Subcutaneous abdominal adipose tissue (tissue), 5 donors: ENCODE results near the gene CYP1A1.
A peak's percentile ranks its signal among the peaks of the same experiment; 100 is the strongest.
"Not testable (repeated sequence)": the region's sequence is repeated elsewhere in the genome, so short reads cannot be mapped to it uniquely, and the experiment has no call there.

ENCODE experiments used
- H3K27ac ChIP-seq: one replicate; pipeline ENCODE4 v1.7.0; 2013; ENCODE audit warnings: low read depth, mild to moderate bottlenecking, inconsistent platforms, low read length, moderate library complexity
- H3K27me3 ChIP-seq, 5 donors: one replicate each; pipeline ENCODE4 v1.7.0; 2013; ENCODE audit warnings: low read length in 5 of 5, inconsistent platforms in 1 of 5; ENCODE audit not compliant: control insufficient read depth in 5 of 5, insufficient read depth in 4 of 5
- H3K36me3 ChIP-seq, 5 donors: one replicate each; pipeline ENCODE4 v1.7.0; 2013; ENCODE audit warnings: low read length in 5 of 5; ENCODE audit not compliant: control insufficient read depth in 5 of 5, insufficient read depth in 5 of 5
- H3K4me1 ChIP-seq, 5 donors: one replicate each; pipeline ENCODE4 v1.7.0; 2013; ENCODE audit warnings: low read length in 5 of 5, mild to moderate bottlenecking in 3 of 5, moderate library complexity in 1 of 5; ENCODE audit not compliant: control insufficient read depth in 5 of 5, insufficient read depth in 5 of 5
- H3K4me3 ChIP-seq, 5 donors: one replicate each; pipeline ENCODE4 v1.7.0; 2013; ENCODE audit warnings: low read length in 5 of 5, low read depth in 1 of 5
- H3K9ac ChIP-seq, 5 donors: one replicate each; pipeline ENCODE4 v1.7.0; 2013; ENCODE audit warnings: low read length in 5 of 5, mild to moderate bottlenecking in 4 of 5, moderate library complexity in 3 of 5
- H3K9me3 ChIP-seq, 5 donors: one replicate each; pipeline ENCODE4 v1.7.0; 2013; ENCODE audit warnings: low read length in 5 of 5; ENCODE audit not compliant: control insufficient read depth in 5 of 5
- donor health status: healthy.
- donor health status: healthy.
- donor health status: healthy.
- donor health status: healthy.
- donor health status: healthy.

CYP1A1 gene

DNA sequence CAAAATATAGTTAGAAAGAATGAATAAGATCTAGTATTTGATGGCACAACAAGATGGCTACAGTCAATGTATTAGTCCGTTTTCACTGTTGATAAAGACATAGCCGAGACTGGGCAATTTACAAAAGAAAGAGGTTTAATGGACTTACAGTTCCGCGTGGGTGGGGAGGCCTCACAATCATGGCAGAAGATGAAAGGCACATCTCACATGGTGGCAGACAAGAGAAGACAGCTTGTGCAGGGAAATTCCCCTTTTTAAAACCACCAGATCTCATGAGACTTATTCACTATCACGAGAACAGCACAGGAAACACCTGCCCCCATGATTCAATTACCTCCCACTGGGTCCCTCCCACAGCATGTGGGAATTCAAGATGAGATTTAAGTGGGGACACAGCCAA, 12.9 kb upstream of the CYP1A1 start:
- not testable (repeated sequence) for H3K4me3 ChIP-seq, H3K9ac ChIP-seq, H3K27ac ChIP-seq, H3K9me3 ChIP-seq, H3K4me1 ChIP-seq, H3K27me3 ChIP-seq, H3K36me3 ChIP-seq

DNA sequence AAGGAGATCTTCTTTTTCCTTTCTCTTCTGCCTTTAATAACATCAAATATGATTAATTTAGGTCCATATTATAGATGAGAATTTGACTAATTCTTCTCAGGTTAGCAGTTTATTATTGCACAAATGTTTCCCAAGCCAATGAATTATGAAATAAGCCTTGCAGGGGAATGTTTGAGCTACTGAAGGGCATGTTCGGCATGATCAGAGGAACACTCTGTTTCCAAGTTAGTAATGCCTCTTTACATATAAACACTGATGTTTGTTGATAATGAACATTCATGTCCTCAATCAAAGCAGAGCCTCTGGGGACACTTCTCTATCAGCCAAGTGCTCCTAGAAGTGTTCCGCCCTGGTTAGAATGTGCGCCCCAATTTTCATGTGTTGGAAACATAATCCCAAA, 10.0 kb upstream of the CYP1A1 start:
- no peak overlapping the region for H3K27ac ChIP-seq
- H3K9me3 ChIP-seq = no peaks in the 10 kb centered on the region
- H3K27me3 ChIP-seq = peaks cover 14 to 27% (median 19%) of the 10 kb centered on the region in 5 donors
- H3K4me3 ChIP-seq = no peak overlapping the region
- no peaks in the 10 kb centered on the region for H3K36me3 ChIP-seq
- H3K4me1 ChIP-seq = no peaks in the 10 kb centered on the region
- no peak overlapping the region for H3K9ac ChIP-seq

DNA sequence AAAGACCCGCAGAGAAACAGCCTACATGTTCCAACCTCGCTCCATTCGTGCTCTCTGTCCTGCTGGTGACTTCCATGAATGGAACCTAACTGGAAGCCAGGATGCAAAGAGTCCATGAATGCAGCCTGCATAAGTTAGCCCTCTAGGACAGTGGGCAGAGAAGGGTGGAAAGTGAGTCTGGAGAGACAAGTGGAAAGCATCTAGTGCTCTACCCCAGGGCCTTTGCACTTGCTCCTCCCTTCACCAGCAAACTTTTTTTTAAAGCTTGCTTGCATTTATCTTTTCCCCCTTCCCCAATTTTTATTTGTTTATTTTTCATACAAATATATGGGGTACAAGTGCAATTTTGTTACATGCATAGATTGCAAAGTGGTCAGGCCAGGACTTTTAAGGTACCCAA, 7.9 kb upstream of the CYP1A1 start:
- no peak overlapping the region for H3K4me3 ChIP-seq
- no peak overlapping the region for H3K27ac ChIP-seq
- no peaks in the 10 kb centered on the region for H3K36me3 ChIP-seq
- no peak overlapping the region for H3K9ac ChIP-seq
- H3K9me3 ChIP-seq = no peaks in the 10 kb centered on the region
- H3K4me1 ChIP-seq = no peaks in the 10 kb centered on the region
- H3K27me3 ChIP-seq = peaks cover 14 to 32% (median 22%) of the 10 kb centered on the region in 5 donors

DNA sequence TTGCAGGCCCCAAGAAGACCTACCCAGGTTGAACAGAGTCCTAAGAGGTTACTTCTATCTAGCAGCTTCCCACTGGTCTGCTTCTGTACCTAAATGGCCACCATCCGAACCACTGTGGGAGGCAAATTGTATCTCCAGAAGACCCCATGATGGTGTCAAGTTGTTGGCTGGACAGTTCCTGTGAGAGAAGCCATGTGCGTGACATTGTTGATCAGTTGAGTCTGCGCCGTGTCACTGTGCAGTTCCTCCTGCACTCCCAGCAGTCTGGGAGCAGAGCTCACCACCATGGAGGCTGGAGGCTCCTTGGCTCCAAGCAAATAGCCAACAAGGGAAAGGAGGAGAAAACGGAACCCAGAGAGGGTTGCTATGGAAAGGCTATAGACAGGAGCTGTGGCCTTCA, 7.5 kb upstream of the CYP1A1 start:
- H3K36me3 ChIP-seq = no peaks in the 10 kb centered on the region
- H3K4me1 ChIP-seq = no peaks in the 10 kb centered on the region
- no peak overlapping the region for H3K4me3 ChIP-seq
- no peak overlapping the region for H3K27ac ChIP-seq
- no peak overlapping the region for H3K9ac ChIP-seq
- H3K9me3 ChIP-seq = no peaks in the 10 kb centered on the region
- H3K27me3 ChIP-seq = peaks cover 16 to 35% (median 25%) of the 10 kb centered on the region in 5 donors

DNA sequence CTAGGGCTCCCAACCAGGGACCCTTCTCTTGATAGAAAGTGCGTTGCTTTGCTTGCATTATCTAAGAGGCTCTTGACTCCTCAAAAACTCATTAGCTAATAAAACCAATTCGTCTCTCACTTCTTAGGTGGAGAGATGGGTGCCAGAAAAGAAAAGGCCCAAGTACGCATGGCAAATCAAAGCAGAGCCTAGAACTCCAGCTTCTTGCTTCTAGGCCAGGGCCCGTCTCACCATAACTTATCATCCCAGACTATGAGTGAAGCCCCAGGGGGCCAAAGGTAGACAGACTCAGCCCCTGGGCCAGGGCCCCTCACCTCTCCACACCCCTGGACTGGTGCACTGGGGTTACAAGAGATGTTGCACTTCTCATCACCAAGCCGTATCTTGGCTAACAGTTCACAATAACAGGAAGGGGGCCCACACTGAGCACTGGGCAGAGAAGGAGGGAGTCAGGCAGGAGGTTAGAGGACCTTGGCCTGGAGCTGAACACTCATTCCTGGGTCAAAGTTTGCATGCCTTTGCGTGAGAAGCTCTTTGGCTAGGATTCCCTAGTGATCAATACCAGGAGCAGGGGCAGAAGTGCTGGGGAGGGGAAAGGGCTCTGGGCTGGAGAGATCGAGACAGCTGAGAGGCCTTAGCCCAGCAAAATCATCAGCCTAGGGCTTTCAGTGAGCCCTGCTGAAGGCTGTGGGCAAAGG, 5.4 kb upstream of the CYP1A1 start:
- Histone ChIP-seq H3K4me3 (no peak overlapping the region), H3K27me3 (peaks cover 23 to 42% (median 32%) of the 10 kb centered on the region in 5 donors), H3K4me1 (peaks cover 5 to 14% (median 12%) of the 10 kb centered on the region in 5 donors), H3K27ac (no peak overlapping the region), H3K9ac (peak overlapping the region in 1 of 5 donors; percentile 12), H3K36me3 (no peaks in the 10 kb centered on the region), H3K9me3 (no peaks in the 10 kb centered on the region)

DNA sequence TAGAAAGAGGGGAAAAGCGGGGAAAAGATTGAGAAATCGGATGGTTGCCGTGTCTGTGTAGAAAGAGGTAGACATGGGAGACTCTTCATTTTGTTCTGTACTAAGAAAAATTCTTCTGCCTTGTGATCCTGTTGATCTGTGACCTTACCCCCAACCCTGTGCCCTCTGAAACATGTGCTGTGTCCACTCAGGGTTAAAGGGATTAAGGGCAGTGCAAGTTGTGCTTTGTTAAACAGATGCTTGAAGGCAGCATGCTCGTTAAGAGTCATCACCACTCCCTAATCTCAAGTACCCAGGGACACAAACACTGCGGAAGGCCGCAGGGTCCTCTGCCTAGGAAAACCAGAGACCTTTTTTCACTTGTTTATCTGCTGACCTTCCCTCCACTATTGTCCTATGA, 4.0 kb upstream of the CYP1A1 start:
- peaks cover 5 to 16% (median 14%) of the 10 kb centered on the region in 5 donors for H3K4me1 ChIP-seq
- H3K4me3 ChIP-seq, H3K9ac ChIP-seq, H3K27ac ChIP-seq, H3K9me3 ChIP-seq, H3K36me3 ChIP-seq: not testable (repeated sequence)
- peaks cover 23 to 42% (median 35%) of the 10 kb centered on the region in 5 donors for H3K27me3 ChIP-seq

DNA sequence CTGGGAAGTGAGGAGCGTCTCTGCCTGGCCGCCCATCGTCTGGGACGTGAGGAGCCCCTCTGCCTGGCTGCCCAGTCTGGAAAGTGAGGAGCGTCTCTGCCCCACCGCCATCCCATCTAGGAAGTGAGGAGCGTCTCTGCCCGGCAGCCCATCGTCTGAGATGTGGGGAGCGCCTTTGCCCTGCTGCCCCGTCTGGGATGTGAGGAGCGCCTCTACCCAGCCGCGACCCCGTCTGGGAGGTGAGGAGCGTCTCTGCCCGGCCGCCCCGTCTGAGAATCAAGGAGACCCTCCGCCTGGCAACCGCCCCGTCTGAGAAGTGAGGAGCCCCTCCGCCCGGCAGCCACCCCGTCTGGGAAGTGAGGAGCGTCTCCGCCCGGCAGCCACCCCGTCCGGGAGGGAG, 3.4 kb upstream of the CYP1A1 start:
- H3K27me3 ChIP-seq = peaks cover 23 to 42% (median 30%) of the 10 kb centered on the region in 5 donors

DNA sequence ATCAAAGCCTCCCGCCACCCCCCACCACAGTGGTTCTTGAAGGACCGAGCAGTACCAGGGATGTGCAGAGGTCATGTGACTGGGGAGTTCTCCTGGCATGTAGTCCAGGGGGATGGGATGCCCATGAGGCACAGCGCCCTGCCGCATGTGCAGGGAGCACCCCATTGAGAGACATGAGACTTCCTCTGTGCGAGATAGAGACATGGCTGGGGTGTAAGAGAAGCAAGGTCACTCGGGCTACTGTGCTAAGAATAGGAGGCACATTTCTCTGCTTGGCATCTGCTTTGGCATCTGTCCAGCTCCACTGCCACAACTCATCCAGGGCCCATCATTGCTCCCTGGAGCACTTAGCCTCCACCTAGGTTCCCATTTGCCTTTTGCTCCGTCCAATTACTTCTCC, 2.4 kb upstream of the CYP1A1 start:
- Histone ChIP-seq H3K4me1 (peaks cover 5 to 16% (median 14%) of the 10 kb centered on the region in 5 donors), H3K4me3 (no peak overlapping the region), H3K9me3 (no peaks in the 10 kb centered on the region), H3K27me3 (peaks cover 18 to 36% (median 28%) of the 10 kb centered on the region in 5 donors), H3K27ac (no peak overlapping the region), H3K36me3 (no peaks in the 10 kb centered on the region), H3K9ac (no peak overlapping the region)

More for the DNA sequence above, 3.4 kb upstream of the CYP1A1 start:
- not testable (repeated sequence) for H3K9me3 ChIP-seq, H3K36me3 ChIP-seq, H3K9ac ChIP-seq, H3K27ac ChIP-seq, H3K4me3 ChIP-seq
- peaks cover 5 to 16% (median 14%) of the 10 kb centered on the region in 5 donors for H3K4me1 ChIP-seq

DNA sequence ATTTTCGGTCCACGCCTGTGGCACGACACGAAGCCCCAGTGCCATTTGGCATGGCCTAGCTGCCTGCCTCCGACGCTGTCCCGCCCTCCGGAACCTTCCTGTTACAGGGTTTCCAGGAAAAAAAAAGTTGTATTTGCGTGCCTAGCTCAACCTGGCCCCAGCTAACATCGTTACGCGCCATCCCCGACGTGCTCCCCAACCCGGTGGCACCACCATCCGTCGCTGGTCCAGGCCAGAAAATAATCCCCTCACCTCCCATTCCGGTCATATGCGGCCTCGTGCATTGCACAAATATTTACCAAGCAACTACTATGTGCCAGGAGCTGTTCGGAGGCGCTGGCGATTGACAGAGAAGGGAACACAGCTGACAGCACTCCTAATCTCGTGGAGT, 1.4 kb upstream of the CYP1A1 start:
- Histone ChIP-seq H3K4me1 (peaks cover 5 to 16% (median 14%) of the 10 kb centered on the region in 5 donors), H3K4me3 (peak overlapping the region in 4 of 5 donors; percentile 62 to 69 (median 66)), H3K27ac (no peak overlapping the region), H3K27me3 (peaks cover 18 to 32% (median 28%) of the 10 kb centered on the region in 5 donors), H3K36me3 (no peaks in the 10 kb centered on the region), H3K9me3 (no peaks in the 10 kb centered on the region), H3K9ac (peak overlapping the region in 1 of 5 donors; percentile 62)

DNA sequence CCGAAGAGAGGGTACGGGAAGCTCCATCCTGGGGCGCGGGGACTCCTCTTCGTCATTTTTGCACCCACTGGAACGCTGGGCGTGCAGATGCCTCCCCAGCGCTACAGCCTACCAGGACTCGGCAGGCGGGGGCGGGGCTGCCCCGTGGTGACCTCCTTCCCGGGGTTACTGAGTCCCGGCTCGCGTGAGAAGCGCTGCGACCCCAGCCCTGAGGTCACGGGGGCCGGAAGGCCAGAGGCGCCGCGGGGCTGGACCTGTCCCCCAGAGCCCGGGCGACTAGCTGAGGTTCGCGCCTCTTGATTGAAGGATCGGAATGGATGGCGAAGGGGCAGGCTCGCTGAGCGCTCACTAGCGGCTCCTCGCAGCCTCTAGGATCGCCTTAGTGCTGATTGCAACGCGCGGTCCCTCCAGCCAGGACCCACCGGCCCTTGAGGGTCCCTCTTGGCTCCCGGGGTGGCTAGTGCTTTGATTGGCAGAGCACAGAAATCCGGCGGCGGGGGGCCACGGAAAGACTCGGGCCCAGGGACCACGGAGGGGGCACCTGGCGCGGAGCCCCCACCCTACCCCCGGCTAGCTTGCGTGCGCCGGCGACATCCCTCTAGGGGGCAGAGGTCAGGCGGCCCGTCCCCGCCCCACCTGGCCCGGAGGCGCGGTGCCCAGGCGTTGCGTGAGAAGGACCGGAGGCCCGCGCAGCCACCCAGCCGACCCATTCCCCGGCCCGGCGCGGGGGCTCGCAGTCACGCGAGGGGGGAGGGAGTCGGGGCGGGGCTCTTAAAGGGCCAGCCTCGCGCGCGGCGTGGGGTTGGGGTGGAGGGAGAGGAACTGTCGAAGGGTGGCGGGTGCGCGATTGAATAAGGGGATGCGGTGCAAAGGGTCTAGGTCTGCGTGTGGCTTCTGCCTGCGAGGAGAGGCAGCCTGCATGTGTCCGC, 781 bp upstream of the CYP1A1 start:
- peak overlapping the region in 3 of 5 donors; percentile 21 to 62 (median 35) for H3K9ac ChIP-seq
- H3K36me3 ChIP-seq = no peaks in the 10 kb centered on the region
- peak overlapping the region; percentile 48 to 69 (median 64) for H3K4me3 ChIP-seq
- peaks cover 5 to 16% (median 14%) of the 10 kb centered on the region in 5 donors for H3K4me1 ChIP-seq
- H3K27ac ChIP-seq = no peak overlapping the region
- H3K9me3 ChIP-seq = no peaks in the 10 kb centered on the region
- H3K27me3 ChIP-seq = peaks cover 14 to 26% (median 21%) of the 10 kb centered on the region in 5 donors
